NCI-H187 (cell line): ENCODE data around the gene USH1G.
"Not testable (repeated sequence)": the region's sequence is repeated elsewhere in the genome, so short reads cannot be mapped to it uniquely, and the experiment has no call there.

Experiments used
- DNase-seq, 2 experiments: peaks; one replicate each; lab custom pipeline; 2025; lab: John Stamatoyannopoulos, UW

USH1G gene

DNA sequence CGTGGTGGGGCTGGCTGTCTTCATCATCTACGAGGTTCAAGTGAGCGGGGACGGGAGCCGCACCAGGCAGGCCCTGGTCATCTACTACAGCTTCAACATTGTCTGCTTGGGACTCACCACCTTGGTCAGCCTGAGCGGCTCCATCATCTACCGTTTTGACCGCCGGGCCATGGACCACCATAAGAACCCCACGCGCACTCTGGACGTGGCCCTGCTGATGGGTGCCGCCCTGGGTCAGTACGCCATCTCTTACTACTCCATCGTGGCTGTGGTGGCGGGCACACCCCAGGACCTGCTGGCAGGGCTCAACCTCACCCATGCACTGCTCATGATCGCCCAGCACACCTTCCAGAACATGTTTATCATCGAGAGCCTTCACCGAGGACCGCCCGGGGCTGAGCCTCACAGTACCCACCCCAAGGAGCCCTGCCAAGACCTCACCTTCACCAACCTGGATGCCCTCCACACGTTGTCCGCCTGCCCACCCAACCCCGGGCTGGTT lies 7.5 kb upstream of the USH1G start:
- DNase-seq, result no peak

DNA sequence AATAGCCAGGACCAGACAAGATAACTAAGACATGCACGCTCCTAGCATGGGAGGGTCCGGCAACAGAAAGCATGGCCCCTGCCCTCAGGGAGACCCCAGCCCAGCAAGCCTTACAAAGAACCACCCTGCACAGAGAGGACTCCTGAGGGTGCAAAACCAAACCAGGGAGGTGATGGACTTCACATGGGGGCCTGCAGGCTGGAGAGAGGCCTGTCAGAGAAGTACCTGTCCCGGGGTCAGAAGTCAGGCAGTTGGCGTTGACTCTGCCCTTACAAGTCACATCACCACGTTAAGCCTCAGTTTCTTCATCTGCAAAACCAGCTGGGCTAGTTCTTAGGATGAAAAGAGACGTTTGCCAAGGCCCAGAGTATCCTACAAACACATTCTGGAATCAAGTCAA lies 5.7 kb upstream of the USH1G start:
- DNase-seq, result no peak

DNA sequence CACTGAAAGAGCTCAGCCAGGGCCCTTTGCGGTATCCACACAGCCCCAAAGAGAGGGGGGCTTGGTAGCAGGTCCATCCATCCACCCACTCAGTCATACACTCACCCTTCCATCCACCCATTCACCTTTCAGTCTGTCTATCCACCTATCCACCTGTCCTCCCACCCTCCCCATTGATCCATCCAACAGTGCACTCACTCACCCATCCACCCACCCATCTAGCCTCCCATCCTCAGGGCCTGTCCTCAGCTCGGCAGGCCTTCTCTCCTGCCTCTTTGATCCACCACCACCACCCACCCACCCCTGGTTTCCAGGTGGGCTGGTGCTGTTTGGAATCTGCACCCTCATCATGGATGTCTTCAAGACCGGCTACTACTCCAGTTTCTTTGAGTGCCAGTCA lies 2.2 kb upstream of the USH1G start:
- DNase-seq, result no peak

DNA sequence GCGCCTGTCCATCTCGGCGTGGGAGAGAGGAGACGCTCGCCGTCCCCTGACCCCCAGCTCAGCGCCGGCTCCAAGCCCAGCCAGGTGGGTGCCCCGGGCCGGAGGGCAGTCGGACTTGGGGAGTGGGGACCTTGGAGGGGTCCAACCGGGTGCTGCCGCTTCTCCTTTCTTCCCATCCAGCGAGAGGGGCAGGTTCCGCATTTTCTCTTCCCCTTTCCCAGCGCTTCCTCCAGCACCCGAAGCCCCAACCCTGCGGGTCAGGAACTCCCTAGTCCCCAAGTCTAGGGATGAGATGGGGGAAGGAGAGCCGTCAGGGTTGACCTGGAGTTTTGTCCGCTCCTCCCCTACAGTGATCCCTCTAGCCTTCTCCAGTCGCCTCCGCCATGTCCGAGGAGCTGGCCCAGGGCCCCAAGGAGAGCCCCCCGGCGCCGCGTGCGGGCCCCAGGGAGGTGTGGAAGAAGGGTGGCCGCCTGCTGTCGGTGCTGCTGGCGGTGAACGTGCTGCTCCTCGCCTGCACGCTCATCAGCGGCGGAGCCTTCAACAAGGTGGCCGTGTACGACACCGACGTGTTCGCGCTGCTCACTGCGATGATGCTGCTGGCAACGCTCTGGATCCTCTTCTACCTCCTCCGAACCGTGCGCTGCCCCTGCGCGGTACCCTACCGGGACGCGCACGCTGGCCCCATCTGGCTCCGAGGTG lies 1.3 kb upstream of the USH1G start, which contains the start of gene OTOP2:
TSS of gene OTOP2 (plus strand) at position 24 of the 699 bp plus-strand sequence. CDS start at position 384, 360 bp downstream.
- no peak for DNase-seq

DNA sequence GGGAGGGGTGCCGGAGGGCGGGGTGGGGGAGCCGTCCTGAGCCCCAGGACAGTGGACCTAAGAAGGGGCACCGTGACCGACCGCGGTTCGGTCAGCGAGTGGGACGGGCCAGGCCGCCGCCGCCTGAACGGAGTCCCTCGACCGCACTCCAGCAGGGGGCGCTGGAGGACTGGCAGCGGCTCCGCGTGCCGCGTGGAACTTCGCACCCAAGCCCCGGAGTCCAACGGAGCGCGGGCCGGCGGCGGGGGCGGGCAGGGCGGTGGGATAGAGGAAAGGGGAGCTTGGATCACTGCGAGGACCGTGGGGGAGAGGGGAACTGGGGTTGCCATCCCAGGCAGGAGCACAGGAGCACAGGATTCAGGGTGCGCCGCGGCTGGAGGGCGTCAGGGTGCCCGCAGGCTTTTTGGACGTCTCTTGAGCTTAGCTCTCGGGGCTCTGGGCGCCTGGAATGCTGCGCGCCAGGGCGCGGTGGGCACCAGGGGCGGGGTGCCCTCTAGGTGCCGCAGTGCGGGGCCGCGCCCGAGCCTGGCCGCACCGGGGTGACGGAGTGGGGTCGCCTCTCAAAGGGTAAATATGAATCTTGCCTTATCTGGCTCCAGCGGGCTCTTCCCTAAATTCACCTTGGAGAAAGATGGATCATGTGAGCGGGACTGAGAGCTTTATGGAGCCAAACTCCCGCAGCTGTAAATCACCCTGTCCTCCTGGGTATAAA lies 639 bp upstream of the USH1G start:
- DNase-seq, result peak in 1 of 2 experiments; percentile 8

DNA sequence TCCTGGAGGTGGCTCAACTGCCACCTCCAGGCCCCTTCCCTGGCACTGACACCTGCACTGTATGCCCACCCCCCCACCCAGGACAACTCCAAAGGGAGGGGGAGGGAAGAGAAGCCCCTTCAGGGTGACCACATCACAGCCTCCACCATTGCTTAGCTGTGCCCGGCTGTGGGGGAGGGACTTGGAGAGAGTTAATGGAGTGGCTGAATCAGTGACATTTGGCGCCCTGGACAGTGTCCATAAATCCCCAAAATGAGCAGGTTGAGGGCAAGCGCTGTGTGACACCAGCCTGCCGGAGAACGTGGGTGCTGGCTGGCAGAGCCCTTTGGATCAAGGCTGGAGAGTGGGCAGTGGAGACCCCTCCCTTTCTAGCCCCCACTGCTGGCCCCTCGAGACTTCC lies 883 bp downstream of the USH1G start:
- no peak for DNase-seq

DNA sequence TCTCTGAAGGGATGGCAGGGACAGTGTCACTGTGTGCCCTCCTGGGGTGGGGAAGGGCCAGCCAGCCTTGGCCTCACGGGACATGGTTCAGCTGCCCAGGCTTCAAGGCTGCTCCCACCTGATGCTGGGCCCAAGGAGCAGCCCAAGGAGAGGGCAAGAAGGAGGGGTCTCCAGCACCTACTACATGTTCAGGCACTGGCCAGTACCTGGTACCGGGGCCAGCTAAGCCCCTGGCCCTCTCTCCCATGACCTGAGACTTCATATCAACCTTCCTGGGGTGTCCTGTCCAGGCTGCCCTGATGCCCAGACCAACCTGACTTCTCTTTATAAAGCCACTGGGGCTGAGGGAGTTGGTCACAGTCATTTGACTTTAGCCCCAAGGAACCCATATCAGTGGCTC lies 1.3 kb downstream of the USH1G start:
- DNase-seq, result no peak

DNA sequence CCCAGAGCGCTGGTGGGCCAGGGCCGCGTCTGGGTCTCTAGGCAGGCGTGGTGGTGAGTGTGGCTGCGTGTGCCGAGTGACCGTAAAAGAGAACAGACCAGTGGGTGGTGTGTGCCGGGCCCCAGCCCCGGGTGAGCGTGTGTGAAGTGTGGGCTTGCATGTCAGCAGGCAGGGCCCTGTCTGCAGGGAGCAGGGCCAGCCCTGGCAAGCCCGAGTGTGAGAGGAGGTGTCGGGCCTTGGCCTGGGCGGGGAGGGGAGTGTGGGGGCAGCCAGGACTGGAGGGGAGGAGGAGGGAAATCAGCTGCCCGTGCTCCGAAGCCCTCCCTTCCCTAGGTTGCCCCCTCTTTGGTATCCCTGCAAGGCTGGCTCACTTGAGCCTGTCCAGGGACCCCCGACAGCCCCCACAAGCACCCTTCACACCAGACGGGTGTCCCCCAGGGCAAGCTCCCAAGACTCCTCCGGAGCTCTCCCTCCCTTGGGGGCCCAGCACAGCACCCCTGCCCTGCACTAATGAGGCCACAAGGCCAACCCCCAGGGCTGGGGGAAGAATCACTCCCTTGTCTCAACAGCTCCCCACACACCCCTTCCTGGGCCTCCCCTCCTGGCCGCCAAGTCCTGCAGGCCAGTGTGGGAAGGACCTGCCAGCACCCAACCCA lies 1.9 kb downstream of the USH1G start:
- no peak for DNase-seq

DNA sequence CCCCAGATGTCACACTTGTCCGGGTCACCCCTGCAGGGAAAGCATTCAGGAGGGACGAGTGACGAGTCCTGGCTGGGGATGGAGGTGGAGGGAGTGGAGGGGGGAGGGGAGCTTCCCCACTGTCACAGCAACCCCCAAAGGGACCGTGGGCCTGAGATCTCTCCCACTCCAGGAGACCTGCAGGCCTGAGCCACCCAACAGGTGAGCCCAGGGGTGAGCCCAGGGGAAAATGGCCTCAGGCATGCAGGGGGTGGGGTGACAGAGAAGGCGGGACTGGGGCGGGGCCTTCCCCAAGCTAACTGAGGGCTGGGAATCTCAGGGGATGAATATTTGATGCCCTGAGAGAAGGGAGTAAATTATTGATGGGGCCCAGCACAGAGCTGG lies 2.4 kb downstream of the USH1G start:
- no peak for DNase-seq

DNA sequence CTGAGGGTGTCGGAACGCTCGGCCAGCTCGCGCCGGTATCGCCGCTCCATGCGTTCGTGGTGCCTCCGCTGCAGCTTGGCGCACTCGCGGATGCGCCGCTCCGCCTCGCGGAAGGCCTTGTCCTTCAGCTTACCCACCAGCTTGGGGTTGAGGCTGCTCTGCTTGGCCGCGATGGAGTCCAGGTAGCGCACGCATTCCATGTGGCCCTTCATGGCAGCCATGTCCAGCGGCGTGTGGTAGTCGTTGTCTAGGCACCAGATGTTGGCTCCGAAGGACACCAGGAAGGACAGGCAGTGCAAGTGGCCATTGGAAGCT lies 2.8 kb downstream of the USH1G start:
- no peak for DNase-seq

DNA sequence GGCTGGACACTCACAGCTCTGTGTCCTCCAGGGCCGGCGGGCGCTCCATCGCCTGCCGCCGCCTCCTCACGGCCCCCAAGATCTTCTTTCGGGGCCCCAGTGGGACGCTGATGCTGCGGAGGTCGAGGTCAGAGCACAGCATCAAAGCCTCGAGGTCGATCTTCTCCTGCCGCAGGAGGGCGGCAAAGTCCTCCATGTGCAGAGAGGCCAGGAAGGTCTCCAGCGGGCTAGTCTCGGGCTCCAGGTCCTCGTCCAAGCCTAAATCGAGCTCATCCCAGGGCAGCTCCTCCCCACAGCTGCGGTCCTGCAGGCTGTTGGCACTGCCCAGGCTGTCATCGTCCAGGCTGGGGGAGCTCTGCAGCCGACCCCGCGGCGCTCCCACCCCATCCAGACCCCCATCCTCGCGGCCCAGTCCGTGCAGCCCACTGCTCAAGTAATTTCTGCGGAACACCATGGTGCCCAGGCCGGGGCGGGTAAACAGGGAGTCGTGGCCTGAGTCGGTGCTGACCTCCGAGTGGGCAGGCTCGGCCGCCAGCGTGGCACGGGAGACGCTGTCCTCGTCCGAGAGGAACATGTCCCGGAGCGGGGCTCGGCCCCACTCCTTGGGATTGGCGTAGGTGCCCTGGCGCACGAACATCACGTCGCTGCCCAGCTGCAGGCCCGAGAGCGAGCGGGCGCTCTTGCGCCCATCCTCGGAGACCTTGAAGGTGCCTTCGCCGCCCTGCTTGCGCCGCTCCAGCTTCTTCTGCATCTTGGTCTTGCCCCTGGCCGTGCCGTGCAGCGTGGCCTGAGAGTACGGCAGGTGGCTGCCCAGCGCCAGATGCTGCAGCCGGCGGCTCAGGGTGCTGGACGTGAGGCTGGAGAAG lies 3.4 kb downstream of the USH1G start:
- no peak for DNase-seq

DNA sequence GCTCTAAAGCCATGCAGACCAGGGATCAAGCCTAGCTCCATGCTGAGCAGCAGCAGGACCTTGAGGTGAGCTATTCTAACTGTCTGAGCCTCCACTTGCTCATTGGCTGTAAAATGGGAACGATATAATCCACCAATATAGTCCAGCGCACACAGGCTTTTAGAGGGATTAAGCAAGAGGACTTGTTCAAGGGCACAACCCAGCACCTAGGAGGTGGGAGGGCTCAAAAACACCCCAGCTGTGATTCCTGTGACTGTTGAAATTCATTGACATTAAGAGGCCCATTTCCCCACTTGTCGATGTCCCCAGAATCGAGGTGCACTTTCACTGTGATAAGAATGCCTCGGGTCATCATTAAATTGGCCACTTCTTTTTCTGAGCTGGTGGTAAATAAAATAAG lies 4.1 kb downstream of the USH1G start:
- no peak for DNase-seq

DNA sequence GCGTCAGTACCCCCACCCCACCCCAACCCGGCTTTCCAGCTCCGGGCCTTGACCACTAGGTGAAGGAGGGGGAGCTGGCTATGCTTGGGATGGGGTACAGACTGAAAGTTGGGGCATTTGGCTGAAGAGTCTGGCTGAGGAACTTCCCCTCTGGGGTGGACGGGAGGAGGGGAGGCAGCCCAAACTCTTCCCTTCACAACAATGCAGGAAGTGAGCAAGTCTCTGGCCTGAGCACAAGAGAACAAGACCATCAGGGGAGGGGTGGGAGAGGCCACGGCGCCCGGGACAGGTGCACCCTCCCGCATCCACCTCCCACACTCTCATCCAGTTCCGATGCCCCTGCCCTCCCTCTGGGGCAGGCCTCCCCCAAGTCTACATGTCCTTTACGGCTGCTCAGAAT lies 5.6 kb downstream of the USH1G start:
- DNase-seq, result no peak

DNA sequence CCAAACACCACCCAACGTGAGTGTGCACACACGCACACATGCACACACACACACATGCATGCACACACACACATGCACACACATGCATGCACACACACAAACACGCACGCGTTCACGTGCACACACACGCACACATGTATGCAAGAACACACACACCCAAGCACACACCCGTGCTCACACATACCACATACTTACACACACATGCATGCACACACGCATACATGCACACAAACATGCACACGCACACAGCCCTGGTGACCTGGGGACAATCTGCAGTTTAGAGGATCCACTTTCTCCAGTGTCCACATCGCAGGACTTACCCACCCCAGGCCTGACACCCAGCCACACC lies 6.2 kb downstream of the USH1G start:
- no peak for DNase-seq

DNA sequence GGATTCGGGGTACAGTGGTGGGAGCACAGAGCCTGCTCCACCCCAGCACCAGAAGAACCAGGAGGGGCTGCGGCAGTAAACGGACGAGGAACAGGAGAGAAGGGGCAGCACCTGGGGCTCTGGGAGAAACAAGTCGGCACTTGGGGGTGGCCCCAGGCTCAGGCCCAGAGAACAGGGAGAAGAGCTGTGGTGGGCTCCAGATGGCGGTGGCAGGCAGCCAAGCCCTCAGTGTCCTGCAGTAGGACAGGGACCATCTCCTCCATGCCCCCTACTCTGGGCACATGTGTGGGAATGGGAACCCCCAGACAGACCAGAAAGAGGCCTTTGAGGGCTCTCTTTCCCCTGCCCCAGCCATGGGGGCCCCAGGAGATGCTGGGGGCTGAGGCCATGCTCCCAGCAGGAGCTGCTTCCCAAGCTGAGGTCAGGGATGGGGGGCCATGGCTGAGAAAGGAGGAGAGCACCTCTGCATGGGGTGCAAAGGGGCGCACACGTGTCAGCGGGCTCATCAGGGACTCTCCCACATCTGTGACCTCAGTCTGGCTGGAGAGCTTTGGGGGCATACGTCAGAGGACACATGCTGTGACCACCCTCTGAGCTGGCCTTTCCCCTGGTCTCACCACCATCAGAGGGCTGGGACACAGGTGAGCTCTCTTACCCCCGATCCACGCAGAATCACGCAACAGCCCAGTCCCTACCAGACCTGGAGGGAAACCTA lies 6.8 kb downstream of the USH1G start:
- DNase-seq, result no peak

DNA sequence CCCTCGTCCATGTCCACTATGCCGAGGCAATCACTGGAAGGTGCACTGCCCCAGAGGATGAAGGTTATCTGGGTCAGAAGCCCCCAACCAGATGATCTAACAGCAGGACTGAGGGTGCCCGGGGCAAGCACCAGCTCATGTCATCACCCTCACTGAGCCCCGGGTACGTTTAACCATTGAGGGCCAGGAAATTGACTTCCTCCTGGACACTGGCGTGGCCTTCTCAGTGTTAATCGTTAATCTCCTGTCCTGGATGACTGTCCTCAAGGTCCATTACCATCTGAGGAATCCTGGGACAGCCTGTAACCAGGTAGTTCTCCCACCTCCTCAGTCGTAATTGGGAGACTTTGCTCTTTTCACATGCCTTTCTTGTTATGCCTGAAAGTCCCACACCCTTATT lies 11.6 kb downstream of the USH1G start:
- DNase-seq, result not testable (repeated sequence)

DNA sequence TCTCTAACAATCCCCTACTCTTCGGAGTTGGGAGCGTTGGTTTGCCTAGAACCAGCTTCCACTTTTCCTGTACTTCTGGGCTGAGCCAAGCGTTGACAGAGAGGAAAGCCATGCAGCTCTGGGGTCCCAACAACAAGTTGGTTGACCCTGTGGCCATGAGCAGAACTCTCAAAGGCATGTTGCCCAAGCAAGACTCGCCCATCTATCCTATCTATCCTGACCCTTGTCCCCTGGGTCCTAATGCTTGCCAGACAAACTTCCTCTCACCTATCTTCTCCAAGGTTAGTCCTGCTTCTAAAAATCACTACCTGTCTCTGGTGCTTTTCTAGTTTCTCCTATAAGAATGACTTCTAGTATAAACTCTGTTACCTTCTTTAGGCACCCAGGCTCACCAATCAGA lies 14.0 kb downstream of the USH1G start:
- DNase-seq, result not testable (repeated sequence)

DNA sequence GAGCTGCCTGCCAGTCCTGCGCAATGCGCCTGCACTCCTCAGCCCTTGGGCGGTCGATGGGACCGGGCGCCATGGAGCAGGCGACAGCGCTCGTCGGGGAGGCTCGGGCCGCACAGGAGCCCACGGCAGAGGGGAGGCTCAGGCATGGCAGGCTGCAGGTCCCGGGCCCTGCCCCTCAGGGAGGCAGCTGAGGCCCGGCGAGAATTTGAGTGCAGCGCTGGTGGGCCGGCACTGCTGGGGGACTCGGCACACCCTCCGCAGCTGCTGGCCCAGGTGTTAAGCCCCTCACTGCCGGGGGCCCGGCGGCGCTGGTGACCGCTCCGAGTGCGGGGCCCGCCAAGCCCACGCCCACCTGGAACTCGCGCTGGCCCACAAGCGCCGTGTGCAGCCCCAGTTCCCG lies 16.0 kb downstream of the USH1G start:
- DNase-seq, result no peak

DNA sequence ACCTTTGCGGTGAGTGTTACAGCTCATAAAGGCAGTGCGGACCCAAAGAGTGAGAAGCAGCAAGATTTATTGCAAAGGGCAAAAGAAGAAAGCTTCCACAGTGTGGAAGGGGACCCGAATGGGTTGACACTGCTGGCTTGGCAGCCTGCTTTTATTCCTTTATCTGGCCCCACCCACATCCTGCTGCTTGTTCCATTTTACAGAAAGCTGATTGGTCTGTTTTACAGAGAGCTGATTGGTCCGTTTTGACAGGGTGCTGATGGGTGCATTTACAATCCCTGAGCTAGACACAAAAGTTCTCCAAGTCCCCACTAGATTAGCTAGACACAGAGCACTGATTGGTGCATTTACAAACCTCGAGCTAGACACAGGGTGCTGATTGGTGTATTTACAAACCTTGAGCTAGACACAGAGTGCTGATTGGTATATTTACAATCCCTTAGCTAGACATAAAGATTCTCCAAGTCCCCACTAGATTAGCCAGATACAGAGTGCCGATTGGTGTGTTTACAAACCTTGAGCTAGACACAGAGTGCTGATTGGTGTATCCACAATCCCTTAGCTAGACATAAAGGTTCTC lies 16.8 kb downstream of the USH1G start:
- not testable (repeated sequence) for DNase-seq

DNA sequence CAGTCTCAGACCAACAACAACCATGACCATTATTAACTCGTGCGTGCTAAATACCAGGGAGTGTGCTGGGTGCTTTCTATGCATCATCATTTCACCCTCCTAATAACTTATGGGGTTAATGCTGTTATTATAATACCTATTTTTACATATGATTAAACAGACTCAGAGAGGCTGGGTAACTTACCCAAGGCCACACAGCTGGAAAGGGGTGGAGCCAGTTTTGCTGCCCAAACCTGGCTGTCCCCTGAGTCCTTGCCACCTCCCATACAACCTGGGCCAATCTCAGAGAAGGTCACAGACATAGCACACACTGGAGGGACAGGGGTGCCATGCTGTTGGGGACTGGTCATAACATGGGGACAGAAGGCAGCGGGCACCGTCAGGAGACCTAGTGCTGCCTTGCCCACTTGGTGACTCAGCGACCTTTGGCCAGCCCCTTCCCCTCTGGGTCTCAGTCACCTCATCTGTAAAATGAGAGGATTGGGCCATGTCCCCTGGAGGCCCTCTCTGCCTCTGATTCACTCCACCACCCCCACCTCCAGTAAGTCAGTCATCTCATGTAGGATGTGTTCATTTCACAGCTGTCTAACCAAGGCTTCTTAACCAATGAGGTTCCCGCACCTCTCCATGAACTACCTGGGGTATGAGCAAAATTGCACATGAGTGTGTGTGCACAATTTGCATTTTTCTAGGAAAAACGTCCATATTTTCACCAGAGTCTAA lies 18.2 kb downstream of the USH1G start:
- no peak for DNase-seq

DNA sequence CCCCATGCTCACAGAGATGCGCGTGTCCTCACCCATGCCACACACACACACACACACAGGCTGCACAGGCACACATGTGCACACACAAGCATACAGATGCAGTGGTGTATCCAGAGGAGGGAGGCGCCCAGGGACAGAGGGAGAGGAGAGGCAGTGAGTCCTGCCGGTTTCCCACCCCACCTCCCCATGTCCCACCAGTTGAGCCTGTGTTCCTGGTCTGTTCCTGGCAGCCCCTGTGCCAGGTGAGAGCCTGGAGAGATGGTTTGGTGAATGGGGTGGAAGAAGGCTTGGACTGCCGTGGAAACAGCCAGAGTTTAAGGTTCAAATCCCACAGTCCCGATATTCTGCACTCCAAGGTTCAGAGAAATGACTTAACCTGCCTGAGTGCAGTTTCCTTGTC lies 19.4 kb downstream of the USH1G start:
- no peak for DNase-seq
